ELF-1 (cell line): ENCODE data around the gene ZNF615.
"Not testable (repeated sequence)": the region's sequence is repeated elsewhere in the genome, so short reads cannot be mapped to it uniquely, and the experiment has no call there.

ENCODE experiments used
- DNase-seq: peaks from one replicate; pipeline ENCODE4 v3.0.0-alpha.2; 2016; ENCODE audit warnings: low read depth, low spot score

ZNF615 gene

DNA sequence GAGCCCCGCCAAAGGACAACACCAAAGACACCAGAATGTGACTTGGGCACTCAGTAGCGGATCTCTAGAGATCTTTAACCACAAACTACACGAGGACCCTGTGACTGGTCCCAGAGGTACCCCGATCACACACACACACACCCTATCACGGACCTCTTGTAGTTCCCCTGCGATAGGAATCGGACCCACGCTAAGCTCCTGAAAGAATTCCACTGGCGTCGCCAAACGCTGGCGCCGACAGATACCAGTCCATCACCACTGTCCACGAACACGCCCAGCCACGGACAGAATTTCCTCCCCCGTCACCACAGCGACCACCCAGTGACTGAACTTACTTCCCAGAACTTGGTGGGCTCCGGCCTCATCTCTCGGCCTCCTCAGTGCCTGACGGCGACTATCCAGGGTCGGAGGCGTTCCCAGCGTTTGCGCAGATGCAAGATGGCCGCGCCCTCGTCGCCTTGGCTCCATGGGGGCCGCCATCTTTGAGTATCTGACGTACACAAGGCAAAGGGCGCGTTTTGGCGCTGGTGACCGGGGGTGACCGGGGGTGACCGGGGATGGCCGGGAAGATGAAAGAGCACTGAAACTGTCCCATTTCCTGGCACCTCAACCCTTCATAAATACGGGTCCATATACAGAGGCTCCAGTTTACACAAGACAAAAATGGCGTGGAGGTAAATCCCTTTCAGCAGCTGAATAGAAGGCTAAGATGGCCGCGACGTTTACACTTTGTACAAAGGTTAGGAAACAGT is at the start of gene ZNF615:
ZNF615 (minus strand) TSS at position 406 of the 752 bp plus-strand sequence. CDS start 4,500 bp downstream, outside the sequence.
- DNase-seq = peak; percentile 90

DNA sequence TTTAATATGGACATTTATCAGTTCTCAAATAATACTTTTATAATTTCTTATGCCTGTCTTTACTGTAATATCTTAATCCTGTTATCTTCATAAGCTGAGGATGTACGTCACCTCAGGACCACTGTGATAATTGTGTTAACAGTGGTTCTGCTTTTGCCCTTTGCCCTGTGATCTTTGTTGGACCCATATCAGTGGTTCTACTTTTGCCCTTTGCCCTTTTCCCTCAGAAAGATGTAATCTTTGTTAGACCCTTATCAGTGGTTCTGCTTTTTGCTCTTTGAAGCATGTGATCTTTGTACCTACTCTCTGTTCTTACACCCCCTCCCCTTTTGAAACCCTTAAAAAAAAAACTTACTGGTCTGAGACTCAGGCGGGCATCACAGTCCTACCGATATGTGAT is 48.5 kb upstream of the ZNF615 start:
- not testable (repeated sequence) for DNase-seq

- peak; percentile 27 for DNase-seq
Measured at GRCh38 chr19:52051736-52052135, 43.7 kb upstream of the ZNF615 start.

- peak; percentile 98 for DNase-seq
Measured at GRCh38 chr19:52048555-52049501, 40.8 kb upstream of the ZNF615 start, which contains the start of gene ZNF432. ZNF432 (minus strand) TSS chr19:52048838; CDS start chr19:52046868, 1,970 bp downstream.

DNA sequence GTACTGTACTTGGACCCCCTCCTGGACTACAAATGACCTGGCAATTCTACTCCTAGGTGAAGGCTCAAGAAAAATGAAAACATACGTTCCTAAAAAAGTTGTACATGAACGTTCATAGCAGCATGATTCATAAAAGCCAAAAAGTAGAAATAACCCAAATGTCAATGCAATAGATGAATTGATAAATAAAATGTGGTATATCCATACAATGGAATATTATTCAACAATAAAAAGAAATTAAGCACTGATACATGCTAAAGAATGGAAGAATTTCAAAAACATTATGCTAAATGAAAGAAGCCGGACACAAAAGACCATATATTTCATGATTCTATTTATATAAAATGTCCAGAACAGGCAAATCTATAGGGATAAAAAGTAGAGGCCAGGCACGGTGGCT is 31.2 kb upstream of the ZNF615 start:
- no peak for DNase-seq

DNA sequence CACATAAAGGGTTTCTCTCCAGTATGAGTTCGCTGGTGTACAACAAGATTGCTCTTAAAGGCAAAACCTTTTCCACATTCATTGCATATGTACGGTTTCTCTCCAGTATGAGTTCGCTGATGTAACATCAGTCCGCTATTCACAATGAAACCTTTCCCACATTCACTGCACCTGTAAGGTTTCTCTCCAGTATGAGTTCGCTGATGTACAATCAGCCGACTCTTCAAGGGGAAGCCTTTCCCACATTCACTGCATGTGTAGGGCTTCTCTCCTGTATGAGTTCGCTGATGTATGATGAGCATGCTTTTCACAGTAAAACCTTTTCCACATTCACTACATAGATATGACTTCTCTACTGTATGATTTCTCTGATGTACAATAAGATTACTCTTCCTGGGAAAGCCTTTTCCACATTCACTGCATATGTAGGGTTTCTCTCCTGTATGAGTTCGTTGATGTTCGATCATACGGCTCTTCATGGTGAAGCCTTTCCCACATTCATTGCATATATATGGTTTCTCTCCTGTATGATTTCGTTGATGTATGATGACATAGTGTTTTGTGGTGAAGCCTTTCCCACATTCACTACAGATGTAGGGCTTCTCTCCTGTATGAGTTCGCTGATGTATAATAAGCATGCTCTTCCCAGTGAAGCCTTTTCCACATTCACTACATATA is 26.2 kb upstream of the ZNF615 start:
- DNase-seq = no peak

DNA sequence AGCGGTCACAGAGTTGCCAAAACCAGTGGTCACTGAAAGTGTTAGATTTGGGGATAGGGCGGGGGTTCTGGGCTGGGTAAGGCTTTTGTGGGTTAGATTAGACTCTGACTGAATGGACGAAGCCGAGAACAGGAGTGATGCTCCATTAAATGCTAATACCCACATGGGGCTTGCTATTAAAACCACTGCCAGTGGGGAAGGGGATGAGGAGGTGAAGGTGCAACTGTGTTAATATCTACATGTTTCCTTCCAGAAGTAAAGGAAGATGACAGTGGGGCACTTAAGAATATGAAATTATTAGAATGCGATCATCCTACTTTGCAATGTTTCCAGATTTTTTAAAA is 20.7 kb upstream of the ZNF615 start:
- no peak for DNase-seq

DNA sequence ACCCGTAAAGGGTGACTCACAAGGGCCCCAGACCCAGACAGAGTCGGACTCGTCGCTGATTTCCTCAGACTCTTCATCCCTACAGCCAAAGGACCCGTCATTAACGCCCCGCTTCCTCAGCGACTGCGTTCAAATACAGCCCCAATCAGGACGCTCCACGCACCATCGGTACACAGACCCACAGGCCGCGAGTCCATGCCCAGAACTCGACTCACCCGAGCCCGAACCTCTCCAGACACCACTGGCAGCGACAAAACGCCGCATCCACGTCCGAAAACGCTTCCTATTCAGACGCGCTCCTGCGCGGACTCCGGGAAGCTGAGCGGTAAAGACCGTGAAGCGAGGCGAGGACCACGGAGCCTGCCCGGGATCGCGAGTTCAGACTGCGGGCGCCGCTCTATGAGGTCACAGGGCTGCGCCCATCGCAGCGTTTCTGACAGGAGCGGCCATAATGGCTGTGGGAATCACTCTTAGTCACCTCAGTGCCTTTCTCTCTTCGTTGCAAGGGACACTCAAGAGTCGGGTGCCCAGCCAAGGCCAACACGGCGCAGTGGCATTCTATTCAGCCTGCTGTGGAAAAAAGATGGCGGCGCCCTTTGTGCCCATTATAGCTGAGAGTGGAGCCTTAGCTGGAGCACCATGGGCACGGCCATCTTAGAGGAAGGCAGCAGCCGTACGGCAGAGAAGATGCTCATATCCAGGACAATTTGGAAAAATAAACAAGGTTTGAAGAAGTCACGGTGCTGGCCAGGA is 20.2 kb upstream of the ZNF615 start, which contains the start of gene ZNF614:
ZNF614 (minus strand) TSS at position 353 of the 753 bp plus-strand sequence. CDS start 2,634 bp downstream, outside the sequence.
- DNase-seq = peak; percentile 92

GRCh38 chr19:52026255-52026990 is 18.4 kb upstream of the ZNF615 start:
- DNase-seq = peak; percentile 81

- DNase-seq = not testable (repeated sequence)
Measured at GRCh38 chr19:52024478-52024877, 16.5 kb upstream of the ZNF615 start.

DNA sequence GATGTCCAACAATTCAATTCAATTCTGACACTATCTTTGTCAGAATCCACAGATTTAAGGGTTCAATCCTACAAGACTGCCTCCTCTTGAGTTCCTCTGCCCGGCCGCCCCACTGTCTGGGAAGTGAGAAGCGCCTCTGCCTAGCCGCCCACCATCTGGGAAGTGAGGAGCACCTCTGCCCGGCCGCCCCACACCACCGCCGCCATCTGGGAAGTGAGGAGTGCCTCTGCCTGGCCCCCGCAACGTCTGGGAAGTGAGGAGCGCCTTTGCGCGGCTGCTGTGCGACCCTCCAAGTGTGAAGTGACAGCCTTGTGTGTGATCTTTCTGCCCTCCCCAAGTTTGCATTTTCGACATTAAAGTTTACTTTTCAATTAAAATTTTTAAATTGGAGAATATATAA is 14.2 kb upstream of the ZNF615 start:
- no peak for DNase-seq

DNA sequence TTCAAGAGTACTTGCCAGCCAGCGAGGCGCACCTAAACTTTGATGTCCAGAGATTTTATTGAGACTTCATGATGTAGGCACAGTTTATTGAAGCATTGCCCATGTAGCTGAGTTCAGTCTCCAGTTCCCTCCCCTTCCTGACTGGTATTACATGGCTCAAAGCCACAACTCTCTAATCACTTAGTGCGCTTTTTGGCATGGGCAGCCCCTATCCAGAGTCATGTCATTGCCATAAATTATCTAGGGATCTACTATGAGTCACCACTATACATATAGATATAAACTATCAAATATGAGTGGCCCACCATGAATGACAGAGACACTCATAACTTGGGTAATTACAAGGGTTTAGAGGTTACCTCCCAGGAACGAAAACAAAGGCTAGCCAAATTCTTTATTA is 12.5 kb upstream of the ZNF615 start:
- DNase-seq = no peak

- DNase-seq = no peak
Measured at GRCh38 chr19:52010674-52011073, 2.7 kb upstream of the ZNF615 start.

DNA sequence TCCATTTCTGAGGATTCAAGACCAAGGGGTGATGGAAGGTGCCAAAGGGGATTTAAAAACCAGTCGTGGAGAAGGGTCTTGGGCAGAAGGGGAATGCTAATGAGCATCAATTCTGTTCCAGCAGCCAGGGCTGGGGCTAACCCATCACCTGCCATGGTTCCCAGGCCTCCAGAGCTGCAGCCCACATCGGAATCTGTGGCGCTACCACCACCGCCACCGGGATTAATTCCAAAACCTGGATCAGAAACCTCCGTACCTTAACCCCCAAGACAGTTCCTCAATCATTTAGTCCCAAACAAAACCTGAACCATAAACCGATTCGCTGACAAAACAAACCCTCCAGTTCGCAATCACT is 583 bp downstream of the ZNF615 start:
- peak; percentile 57 for DNase-seq

GRCh38 chr19:51994048-51994644 is 13.9 kb downstream of the ZNF615 start:
- DNase-seq = no peak

GRCh38 chr19:51993422-51993821 is 14.6 kb downstream of the ZNF615 start:
- no peak for DNase-seq

DNA sequence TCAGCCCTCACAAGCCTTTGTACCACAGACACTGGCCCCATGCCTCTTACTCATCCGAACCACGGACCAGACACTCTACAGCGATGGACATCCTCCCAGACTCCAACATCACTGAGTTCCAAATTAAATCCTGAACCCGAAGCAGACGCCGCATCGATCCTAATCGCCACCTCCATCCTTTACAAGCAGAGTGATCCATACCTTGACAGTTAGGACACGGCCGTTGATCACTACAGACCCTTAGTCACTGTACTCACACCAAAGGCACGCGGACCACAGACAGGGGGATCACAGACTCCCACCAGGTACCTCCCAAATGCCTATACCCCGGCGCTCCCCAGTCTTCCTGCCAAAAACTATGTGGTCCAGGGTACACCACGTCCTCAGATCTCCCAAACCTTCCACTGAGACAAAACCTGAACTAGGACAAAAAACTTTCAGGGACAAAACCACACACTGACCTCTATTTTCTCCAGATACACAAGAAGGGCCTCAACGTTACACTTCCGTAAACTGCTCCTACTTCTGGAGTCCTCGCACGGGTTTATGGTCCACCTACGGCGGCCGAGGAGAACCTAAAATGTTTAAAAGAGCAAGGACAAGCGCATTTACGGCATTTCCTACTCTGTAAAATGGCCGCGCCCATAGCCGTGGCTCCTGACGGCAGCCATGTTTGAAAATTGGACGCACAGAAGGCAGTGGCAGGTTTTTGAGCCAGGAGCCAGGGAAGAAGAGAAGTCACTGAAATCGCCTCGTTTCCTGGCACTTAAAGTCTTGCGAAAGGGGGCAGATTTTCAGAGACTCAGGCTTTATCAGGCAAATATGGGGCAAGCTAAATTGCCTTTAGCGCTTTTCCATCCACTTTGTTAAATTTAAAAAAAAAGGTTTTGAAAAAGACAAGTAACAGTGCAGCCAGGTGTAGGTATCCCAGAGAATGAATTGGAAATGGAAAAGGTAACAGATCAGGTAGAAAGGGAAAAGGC is 21.4 kb downstream of the ZNF615 start, which contains the start of gene ZNF350:
ZNF350 (minus strand) TSS at position 532 of the 983 bp plus-strand sequence. CDS start 12,480 bp downstream, outside the sequence.
- DNase-seq = peak; percentile 94

DNA sequence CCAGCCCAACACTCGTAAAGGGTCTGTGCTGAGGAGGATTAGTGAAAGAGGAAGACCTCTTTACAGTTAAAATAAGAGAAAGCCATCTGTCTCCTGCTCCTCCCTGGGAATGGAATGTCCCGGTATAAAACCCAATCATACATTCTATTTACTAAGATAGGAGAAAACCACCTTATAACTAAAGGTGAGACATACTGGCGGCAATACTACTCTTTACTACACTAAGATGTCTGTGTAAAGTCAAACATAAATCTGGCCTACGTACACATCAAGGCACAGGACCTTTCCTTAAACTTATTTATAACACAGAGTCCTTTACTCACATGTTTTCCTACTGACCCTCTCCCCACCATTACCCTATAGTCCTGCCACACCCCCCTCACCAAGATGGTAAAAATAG is 24.6 kb downstream of the ZNF615 start:
- no peak for DNase-seq

GRCh38 chr19:51980926-51981325 is 27.1 kb downstream of the ZNF615 start:
- peak; percentile 20 for DNase-seq
